ENCODE data around the gene TUBB8B.
"Not testable (repeated sequence)": the region's sequence is repeated elsewhere in the genome, so short reads cannot be mapped to it uniquely, and the experiment has no call there.

TUBB8B gene

GRCh38 chr18:13177-13576, 36.2 kb downstream of the TUBB8B start:
- DNase-seq (ENCODE audit: low read depth in 2 of 3, low spot score in 2 of 3), result not testable (repeated sequence)

GRCh38 chr18:12773-13172, 36.6 kb downstream of the TUBB8B start:
- DNase-seq (ENCODE audit: low read depth in 2 of 3, low spot score in 2 of 3), result not testable (repeated sequence)

- not testable (repeated sequence) for DNase-seq (ENCODE audit: low read depth in 2 of 3, low spot score in 2 of 3)
Measured at GRCh38 chr18:11383-12274, 37.8 kb downstream of the TUBB8B start.

GRCh38 chr18:10624-11184, 38.7 kb downstream of the TUBB8B start:
- not testable (repeated sequence) for DNase-seq (ENCODE audit: low read depth in 2 of 3, low spot score in 2 of 3)

GRCh38 chr18:9937-10336, 39.5 kb downstream of the TUBB8B start:
- DNase-seq (ENCODE audit: low read depth in 2 of 3, low spot score in 2 of 3), result not testable (repeated sequence)

Data from activated CD8-positive, alpha-beta memory T cell treated with anti-CD3 and anti-CD28 coated beads for 48 hours (primary cell).